SK-N-SH treated with all-trans-retinoic acid at 6 μM for 48 hours (cell line): Measurements from ENCODE around the gene SLC16A12.
"Not testable (repeated sequence)": the region's sequence is repeated elsewhere in the genome, so short reads cannot be mapped to it uniquely, and the experiment has no call there.

Experiments used
- ATAC-seq: fragments of 200-7000 bp; cut with Tn5 transposase; 3 replicates; pipeline ENCODE4 v1.9.1; 2020; ENCODE audit warnings: mild to moderate bottlenecking, moderate library complexity
- ESRRG ChIP-seq: fragments of 250-450 bp; sonication (Bioruptor Pico); IDR thresholded peaks from 2 replicates; pipeline ENCODE4 v1.6.1; 2021; ENCODE audit warnings: mild to moderate bottlenecking
- OSR1 ChIP-seq: fragments of 250-450 bp; sonication (Bioruptor Pico); IDR thresholded peaks from 2 replicates; pipeline ENCODE4 v1.8.0; 2022; ENCODE audit warnings: moderate library complexity, mild to moderate bottlenecking, inconsistent platforms
- RARB ChIP-seq: fragments of 250-450 bp; sonication (Bioruptor Pico); IDR thresholded peaks from 2 replicates; pipeline ENCODE4 v1.8.0; 2021; ENCODE audit warnings: mild to moderate bottlenecking, moderate library complexity
- TCF4 ChIP-seq: fragments of 250-450 bp; sonication (Bioruptor Pico); IDR thresholded peaks from 2 replicates; pipeline ENCODE4 v1.8.0; 2021; ENCODE audit warnings: mild to moderate bottlenecking, moderate library complexity, borderline replicate concordance
- TOX ChIP-seq: fragments of 250-450 bp; sonication (Bioruptor Pico); IDR thresholded peaks from 2 replicates; pipeline ENCODE4 v1.8.0; 2021; ENCODE audit warnings: mild to moderate bottlenecking, moderate library complexity, borderline replicate concordance
- ZC3H10 ChIP-seq: fragments of 250-450 bp; sonication (Bioruptor Pico); IDR thresholded peaks from 2 replicates; pipeline ENCODE4 v1.5.1; 2021; ENCODE audit warnings: mild to moderate bottlenecking, moderate library complexity
- ZFP3 ChIP-seq: fragments of 250-450 bp; sonication (Bioruptor Pico); IDR thresholded peaks from 2 replicates; pipeline ENCODE4 v1.5.0; 2020; ENCODE audit warnings: mild to moderate bottlenecking, moderate library complexity
- ZFP30 ChIP-seq: fragments of 450-650 bp; formaldehyde crosslinking; IDR thresholded peaks from 2 replicates; pipeline ENCODE4 v1.5.0; 2022; ENCODE audit warnings: mild to moderate bottlenecking, moderate library complexity
- TF ChIP-seq, protein P1 (sequence below): fragments of 250-450 bp; sonication (Bioruptor Pico); IDR thresholded peaks from 2 replicates; pipeline ENCODE4 v1.5.1; 2021; ENCODE audit warnings: mild to moderate bottlenecking, moderate library complexity
- TF ChIP-seq, protein P2 (sequence below): fragments of 250-450 bp; sonication (Bioruptor Pico); IDR thresholded peaks from 2 replicates; pipeline ENCODE4 v1.5.1; 2020; ENCODE audit warnings: low read depth, mild to moderate bottlenecking, moderate library complexity
- TF ChIP-seq, protein P3 (sequence below): fragments of 250-450 bp; sonication (Bioruptor Pico); IDR thresholded peaks from 2 replicates; pipeline ENCODE4 v1.5.0; 2020; ENCODE audit warnings: mild to moderate bottlenecking, moderate library complexity
- TF ChIP-seq, protein P4 (sequence below): fragments of 250-450 bp; sonication (Bioruptor Pico); IDR thresholded peaks from 2 replicates; pipeline ENCODE4 v1.8.0; 2021; ENCODE audit warnings: low read depth, mild to moderate bottlenecking, moderate library complexity, borderline replicate concordance

The SLC16A12 gene

DNA sequence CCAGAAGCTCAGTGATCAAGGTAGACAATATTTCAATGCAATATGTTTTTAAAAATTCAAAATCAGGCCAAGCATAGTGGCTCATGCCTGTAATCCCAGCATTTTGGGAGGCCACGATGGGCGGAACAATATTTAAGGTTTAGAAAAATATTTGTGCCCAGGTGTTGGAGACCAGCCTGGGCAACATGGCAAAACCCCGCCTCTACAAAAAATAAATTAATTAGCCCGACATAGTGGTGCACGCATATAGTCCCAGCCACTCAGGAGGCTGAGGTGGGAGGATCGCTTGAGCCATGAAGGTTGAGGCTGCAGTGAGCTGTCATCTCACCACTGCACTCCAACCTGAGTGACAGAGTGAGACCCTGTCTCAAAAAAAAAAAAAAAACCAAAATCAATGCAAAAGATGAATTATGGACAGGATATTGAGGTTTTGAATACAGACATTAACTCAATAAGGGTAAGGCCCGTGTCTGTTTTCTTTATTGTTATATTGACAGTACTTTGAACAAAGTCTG is 121.9 kb downstream of the SLC16A12 start (continued):
- TF ChIP-seq, protein P1, sequence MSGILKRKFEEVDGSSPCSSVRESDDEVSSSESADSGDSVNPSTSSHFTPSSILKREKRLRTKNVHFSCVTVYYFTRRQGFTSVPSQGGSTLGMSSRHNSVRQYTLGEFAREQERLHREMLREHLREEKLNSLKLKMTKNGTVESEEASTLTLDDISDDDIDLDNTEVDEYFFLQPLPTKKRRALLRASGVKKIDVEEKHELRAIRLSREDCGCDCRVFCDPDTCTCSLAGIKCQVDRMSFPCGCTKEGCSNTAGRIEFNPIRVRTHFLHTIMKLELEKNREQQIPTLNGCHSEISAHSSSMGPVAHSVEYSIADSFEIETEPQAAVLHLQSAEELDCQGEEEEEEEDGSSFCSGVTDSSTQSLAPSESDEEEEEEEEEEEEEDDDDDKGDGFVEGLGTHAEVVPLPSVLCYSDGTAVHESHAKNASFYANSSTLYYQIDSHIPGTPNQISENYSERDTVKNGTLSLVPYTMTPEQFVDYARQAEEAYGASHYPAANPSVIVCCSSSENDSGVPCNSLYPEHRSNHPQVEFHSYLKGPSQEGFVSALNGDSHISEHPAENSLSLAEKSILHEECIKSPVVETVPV = no peak
- no peak for TF ChIP-seq ZC3H10 (CRISPR knock-in tag)

DNA sequence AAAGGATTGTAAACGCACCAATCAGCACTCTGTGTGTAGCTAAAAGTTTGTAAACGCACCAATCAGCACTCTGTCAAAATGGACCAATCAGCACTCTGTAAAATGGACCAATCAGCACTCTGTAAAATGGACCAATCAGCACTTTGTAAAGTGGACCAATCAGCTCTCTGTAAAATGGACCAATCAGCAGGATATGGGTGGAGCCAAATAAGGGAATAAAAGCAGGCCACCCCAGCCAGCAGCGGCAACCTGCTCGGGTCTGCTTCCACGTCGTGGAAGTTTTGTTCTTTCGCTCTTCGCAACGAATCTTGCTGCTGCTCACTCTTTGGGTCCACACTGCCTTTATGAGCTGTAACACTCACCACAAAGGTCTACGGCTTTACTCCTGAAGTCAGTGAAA is 123.1 kb downstream of the SLC16A12 start:
- ATAC-seq = not testable (repeated sequence)

DNA sequence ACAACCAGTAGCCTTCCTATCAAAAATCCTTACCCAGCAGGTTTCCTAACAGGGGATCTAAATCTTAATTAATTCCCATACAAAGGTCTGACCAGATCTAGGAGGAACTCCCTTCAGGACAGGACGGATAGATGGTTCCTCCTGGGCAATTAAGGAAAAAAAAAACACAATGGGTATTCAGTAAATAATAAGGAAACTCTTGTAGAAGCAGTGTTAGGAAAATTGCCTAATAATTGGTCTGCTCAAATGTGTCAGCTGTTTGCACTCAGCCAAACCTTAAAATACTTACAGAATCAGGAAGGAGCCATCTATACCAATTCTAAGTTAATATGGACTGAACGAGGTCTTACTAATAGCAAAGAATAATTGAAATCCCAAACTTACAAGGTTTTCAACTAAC is 124.3 kb downstream of the SLC16A12 start:
- ATAC-seq = not testable (repeated sequence)

DNA sequence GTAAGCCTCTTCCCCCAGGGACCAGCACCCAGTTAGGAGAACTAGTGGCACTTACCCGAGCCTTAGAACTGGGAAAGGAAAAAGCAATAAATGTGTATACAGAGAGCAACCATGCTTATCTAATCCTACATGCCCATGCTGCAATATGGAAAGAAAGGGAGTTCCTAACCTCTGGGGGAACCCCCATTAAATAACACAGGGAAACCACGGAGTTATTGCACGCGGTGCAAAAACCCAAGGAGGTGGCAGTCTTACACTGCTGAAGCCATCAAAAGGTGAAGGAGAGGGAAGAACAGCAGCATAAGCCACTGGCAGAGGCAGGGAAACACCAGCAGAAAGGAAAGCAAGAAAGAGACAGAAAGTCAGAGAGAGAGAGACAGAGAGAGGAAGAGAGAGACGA is 124.8 kb downstream of the SLC16A12 start:
- not testable (repeated sequence) for ATAC-seq

DNA sequence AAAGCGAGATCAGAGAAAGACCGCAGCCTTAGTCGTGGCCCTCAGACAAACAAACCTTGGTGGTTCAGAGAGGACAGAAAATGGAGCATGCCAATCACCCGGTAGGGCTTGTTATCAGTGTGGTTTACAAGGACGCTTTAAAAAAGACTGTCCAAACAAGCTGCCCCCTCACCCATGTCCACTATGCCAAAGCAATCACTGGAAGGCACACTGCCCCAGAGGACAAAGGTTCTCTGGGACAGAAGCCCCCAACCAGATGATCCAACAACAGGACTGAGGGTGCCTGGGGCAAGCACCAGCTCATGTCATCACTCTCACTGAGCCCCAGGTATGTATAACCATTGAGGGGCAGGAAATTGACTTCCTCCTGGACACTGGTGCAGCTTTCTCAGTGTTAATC is 126.1 kb downstream of the SLC16A12 start:
- ATAC-seq = not testable (repeated sequence)

DNA sequence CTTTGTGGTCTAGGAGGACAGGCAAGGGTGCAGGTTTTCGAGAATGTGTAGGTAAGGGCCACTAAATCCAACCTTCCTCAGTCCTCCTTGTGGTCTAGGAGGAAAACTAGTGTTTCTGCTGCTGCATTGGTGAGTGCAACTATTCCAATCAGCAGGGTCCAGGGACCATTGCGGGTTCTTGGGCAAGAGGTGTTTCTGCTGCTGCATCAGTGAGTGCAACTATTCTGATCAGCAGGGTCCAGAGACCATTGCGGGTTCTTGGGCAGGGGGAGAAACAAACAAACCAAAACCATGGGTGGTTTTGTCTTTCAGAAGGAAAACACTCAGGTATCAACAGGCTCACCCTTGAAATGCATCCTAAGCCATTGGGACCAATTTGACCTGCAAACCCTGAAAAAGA is 127.6 kb downstream of the SLC16A12 start:
- not testable (repeated sequence) for ATAC-seq

DNA sequence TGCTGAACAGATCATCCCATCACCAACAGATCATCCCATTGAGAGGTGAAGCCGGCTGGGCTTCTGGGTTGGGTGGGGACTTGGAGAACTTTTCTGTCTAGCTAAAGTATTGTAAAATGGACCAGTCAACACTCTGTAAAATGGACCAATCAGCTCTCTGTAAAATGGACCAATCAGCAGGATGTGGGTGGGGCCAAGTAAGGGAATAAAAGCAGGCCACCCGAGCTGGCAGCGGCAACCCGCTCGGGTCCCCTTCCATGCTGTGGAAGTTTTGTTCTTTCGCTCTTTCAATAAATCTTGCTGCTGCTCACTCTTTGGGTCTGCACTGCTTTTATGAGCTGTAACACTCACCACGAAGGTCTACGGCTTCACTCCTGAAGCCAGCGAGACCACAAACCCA is 129.2 kb downstream of the SLC16A12 start:
- not testable (repeated sequence) for ATAC-seq

DNA sequence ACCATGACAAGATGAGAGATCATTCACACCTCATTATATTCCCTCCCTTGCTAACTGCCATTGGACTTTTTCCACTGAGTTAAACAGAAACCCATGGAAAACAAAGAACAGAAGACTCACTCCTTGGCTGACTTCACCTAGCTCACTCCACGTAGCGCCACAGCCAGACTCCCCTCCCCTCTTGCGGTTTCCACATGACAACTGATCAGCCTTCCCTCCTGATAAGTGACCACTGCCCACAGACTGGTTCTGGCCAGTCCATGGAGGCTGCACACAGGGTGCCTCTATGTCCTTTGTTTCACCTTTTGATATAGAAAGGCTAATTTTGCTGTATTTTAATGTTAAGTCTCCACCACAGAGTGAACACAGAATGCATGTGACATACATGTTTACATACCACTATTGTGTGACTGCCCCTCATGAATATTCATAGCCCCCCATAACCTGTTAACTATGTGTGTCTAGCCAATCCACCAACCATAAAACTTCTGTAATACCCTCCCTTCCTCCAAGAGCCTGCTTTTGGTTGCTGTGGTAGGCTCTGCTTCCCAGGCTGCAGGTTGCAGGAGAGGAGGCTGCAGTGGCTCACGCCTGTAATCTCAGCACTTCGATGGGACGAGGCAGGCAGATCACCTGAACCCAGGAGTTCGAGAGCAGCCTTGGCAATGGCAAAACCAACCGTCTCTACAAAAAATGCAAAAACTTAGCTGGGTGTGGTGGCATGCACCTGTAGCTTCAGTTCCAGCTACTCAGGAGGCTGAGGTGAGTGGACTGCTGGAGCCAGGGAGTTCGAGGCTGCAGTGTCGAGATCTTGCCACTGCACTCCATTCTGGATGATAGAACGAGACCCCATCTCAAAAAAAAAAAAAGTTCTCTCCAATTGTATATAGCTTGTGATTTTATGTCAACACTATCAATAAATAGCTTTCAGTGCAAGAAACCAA is 131.0 kb downstream of the SLC16A12 start:
- TF ChIP-seq ESRRG (no peak), ZFP30 (no peak), OSR1 (CRISPR knock-in tag) (no peak), ZC3H10 (CRISPR knock-in tag) (no peak), ZFP3 (CRISPR knock-in tag) (no peak), TOX (no peak), TCF4 (CRISPR knock-in tag) (no peak), RARB (CRISPR knock-in tag) (no peak)
- TF ChIP-seq, protein P2, sequence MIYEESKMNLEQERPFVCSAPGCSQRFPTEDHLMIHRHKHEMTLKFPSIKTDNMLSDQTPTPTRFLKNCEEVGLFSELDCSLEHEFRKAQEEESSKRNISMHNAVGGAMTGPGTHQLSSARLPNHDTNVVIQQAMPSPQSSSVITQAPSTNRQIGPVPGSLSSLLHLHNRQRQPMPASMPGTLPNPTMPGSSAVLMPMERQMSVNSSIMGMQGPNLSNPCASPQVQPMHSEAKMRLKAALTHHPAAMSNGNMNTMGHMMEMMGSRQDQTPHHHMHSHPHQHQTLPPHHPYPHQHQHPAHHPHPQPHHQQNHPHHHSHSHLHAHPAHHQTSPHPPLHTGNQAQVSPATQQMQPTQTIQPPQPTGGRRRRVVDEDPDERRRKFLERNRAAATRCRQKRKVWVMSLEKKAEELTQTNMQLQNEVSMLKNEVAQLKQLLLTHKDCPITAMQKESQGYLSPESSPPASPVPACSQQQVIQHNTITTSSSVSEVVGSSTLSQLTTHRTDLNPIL = no peak
- TF ChIP-seq, protein P3, sequence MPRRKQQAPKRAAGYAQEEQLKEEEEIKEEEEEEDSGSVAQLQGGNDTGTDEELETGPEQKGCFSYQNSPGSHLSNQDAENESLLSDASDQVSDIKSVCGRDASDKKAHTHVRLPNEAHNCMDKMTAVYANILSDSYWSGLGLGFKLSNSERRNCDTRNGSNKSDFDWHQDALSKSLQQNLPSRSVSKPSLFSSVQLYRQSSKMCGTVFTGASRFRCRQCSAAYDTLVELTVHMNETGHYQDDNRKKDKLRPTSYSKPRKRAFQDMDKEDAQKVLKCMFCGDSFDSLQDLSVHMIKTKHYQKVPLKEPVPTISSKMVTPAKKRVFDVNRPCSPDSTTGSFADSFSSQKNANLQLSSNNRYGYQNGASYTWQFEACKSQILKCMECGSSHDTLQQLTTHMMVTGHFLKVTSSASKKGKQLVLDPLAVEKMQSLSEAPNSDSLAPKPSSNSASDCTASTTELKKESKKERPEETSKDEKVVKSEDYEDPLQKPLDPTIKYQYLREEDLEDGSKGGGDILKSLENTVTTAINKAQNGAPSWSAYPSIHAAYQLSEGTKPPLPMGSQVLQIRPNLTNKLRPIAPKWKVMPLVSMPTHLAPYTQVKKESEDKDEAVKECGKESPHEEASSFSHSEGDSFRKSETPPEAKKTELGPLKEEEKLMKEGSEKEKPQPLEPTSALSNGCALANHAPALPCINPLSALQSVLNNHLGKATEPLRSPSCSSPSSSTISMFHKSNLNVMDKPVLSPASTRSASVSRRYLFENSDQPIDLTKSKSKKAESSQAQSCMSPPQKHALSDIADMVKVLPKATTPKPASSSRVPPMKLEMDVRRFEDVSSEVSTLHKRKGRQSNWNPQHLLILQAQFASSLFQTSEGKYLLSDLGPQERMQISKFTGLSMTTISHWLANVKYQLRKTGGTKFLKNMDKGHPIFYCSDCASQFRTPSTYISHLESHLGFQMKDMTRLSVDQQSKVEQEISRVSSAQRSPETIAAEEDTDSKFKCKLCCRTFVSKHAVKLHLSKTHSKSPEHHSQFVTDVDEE = no peak
- TF ChIP-seq, protein P4, sequence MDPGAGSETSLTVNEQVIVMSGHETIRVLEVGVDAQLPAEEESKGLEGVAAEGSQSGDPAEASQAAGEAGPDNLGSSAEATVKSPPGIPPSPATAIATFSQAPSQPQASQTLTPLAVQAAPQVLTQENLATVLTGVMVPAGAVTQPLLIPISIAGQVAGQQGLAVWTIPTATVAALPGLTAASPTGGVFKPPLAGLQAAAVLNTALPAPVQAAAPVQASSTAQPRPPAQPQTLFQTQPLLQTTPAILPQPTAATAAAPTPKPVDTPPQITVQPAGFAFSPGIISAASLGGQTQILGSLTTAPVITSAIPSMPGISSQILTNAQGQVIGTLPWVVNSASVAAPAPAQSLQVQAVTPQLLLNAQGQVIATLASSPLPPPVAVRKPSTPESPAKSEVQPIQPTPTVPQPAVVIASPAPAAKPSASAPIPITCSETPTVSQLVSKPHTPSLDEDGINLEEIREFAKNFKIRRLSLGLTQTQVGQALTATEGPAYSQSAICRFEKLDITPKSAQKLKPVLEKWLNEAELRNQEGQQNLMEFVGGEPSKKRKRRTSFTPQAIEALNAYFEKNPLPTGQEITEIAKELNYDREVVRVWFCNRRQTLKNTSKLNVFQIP (CRISPR knock-in tag) = no peak
- no peak for ATAC-seq
